AG08396 (cell line): ENCODE measurements around the gene COMMD9.

Experiments
- DNase-seq: peaks from one replicate; pipeline ENCODE4 v3.0.0; 2012; ENCODE audit warnings: low spot score, mixed read lengths

COMMD9 gene

DNA sequence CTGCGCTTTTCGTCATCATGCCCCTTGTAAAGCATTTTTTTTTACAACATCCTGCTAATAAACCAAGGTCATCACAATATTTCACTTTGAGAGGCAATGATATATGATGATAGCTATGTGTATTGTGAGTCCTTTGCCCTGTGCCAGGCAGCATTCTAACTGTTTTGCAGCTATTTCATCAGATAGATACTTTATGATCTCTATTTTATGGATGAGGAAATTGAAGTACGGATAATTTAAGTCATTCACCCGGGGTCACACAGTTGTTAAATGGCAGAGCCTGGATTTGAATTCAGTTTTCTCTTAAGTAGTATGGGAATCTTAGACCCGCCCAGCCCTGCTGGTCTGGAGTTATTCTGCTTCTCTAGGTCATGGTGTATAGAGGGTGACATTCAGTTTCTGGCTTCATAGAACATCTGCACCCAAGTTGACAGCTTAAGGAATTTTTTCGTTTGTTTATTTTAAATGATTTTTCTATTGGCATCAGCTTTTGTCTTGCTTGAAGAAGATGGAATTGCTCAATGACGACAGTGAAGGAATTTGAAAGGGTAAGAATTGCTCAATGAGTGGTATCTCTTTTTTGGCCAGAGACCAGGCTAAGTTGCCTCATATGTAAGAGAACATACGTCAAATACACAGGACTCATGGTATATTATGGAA is 7.8 kb upstream of the COMMD9 start:
- no peak for DNase-seq

DNA sequence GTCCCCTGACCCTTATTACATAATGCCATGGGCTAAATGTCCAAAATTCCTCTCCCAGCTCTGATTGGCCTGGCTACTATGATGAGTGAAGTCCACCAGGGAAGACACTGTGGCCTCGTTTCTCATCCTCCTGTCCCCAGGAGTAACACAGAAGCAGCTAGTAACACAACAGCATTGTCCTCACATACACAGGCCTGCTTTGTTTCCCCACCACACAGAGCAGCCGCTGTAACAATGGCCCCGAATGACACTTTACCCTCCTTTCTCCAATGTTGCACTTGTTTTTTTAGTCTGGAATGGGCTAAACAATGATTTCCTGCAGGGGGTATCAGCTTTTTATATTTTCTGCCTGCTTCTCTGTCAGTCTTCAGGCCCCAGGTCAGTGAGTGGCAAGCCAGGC is 6.7 kb upstream of the COMMD9 start, which contains the start of gene PRR5L:
Gene PRR5L (plus strand): TSS at position 363 of the 400 bp plus-strand sequence. CDS start 104,834 bp downstream, outside the sequence.
- no peak for DNase-seq

DNA sequence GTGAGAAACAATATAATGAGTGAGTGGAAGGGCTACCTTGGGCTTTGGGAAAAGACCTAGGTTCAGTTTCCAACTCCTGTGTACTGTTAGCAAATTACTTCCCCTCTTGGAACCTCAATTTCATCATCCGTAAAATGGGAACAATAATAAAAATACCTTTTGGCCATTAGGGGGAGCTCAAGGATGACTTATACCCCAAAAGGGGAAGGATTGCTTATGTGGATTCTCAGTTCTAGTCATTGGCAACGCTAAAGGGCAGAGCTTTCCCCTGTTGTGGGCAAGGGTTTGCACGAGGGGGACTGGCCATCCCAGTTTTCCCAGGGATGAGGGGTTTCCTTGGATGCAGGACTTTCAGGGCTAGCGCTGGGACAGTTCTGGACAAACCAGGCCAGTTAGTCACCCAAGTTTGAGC is 3.1 kb upstream of the COMMD9 start:
- DNase-seq = peak; percentile 55

DNA sequence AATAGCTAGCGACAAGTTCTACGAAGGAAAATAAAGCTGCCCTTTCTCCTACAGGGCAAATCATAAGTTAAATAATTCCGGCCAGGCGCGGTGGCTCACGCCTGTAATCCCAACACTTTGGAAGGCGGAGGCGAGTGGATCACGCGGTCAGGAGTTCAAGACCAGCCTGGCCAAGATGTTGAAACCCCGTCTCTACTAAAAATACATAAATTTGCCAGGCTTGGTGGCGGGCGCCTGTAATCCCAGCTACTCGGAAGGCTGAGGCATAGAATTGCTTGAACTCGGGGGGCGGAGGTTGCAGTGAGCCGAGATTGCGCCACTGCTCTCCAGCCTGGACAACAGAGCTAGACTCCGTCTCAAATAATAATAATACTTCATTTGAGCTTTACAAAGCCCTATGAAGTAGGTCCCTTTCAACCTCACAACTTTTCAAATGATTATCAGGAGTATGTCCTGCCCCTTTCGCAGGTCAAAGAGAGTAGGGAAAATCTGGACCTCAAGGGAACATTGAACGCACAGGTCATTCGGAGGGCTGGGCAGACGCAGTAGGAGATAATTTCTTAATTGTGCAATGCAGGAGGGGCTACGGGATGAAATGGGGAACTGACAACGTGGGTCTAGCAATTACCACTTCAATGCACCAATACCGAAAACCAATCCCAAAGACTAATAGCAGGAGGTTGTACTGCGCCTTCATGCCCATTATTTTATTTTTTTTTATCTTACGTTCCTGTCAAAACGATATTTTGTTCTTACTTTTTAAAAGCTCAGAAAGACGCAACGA is 590 bp downstream of the COMMD9 start:
- DNase-seq = no peak

- DNase-seq = no peak
Observed at GRCh38 chr11:36282926-36283325, 6.3 kb downstream of the COMMD9 start.

DNA sequence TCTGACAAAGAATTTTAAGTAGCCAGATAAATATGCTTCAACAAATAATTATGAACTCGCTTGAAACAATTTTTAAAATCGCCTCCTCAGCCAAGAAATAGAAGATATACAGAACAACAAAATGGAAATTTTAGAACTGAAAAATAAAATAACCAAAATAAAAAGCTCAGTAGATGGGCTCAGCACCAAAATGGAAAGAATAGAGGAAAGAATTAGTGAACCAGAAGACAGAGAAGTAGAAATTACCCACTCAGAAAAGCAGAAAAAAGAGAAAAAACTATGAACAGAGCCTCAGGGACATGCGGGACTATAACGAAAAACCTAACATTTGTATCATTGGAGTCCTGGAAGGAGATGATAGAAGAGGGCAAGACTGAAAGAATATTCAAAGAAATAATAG is 7.4 kb downstream of the COMMD9 start:
- no peak for DNase-seq

GRCh38 chr11:36280531-36280930 is 8.7 kb downstream of the COMMD9 start:
- DNase-seq = no peak

GRCh38 chr11:36278531-36279282 is 10.5 kb downstream of the COMMD9 start:
- DNase-seq = no peak

- no peak for DNase-seq
Observed at GRCh38 chr11:36274414-36274813, 14.8 kb downstream of the COMMD9 start.

GRCh38 chr11:36273110-36273509 is 16.1 kb downstream of the COMMD9 start:
- no peak for DNase-seq

- no peak for DNase-seq
Observed at GRCh38 chr11:36271794-36272407, 17.3 kb downstream of the COMMD9 start.

- no peak for DNase-seq
Observed at GRCh38 chr11:36270701-36271100, 18.5 kb downstream of the COMMD9 start.

DNA sequence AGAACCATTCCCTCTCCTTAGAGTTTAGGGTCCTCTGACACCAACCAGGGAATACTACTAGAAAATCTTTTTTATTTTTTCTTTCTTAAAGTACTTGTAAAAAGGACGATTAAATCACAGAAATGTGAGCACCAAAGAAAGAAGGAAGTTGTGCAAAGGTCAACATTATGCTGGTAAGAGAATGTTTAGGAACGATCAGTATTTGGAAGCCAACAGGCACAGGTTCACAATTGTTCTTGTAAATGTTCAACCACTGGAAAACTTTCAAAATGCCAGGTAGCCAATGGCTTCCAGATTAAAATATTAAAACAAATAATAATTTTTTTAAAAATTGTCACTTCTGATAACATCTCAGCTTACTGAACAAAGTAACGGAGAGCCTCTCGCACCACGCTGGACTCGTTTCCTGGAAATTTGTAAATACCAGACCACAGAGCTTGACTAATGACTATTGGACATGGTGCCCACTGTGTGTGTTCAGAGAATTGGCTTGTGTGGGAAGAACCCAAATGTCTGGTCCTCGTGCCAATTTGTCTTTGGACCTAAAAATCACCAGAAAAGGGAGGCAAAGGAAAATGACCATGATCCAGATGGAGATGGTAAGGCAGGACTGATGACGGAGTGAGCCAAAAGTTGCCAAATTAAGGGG is 20.8 kb downstream of the COMMD9 start:
- DNase-seq = no peak

DNA sequence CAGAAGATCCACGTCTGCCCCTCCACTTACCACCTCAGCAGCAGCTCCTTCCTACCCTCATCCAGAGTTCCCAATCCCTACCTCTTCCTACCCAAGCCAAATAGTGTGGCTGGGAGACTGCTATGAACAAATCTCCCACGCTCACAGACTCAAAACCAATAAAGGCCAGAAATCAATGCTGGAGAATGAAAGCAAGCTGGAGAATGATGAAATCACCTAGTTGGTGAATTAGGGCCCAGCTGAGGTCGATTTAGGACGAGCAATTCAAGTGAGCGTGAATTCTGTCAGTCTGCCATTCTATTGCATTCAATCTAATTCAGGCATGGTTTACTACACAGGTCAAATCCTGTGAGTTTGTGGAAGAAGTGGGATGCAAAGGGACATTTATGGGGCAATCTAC is 22.5 kb downstream of the COMMD9 start:
- no peak for DNase-seq

- peak; percentile 66 for DNase-seq
Observed at GRCh38 chr11:36265793-36266628, 23.2 kb downstream of the COMMD9 start.

- no peak for DNase-seq
Observed at GRCh38 chr11:36264973-36265344, 24.3 kb downstream of the COMMD9 start.

GRCh38 chr11:36264011-36264972 is 24.9 kb downstream of the COMMD9 start:
- DNase-seq = no peak

DNA sequence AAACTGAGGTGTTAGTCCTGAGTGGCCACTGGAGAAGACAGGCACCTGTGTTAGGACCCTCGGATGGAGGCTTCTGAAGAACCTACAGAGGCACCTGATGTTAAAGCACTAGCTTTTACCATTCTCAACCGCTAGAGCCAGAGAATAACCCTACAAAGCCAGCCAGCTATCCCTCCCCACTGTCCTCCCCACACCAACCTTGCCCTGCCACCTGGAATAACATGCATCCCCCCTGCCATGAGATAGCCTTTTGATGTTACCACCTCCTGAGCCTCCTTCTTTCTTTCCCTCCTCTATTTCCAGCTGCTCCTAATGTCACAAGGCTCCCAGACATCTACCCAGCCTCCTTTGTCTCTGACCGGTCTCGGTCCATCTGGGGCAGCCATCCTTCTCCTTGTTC is 28.1 kb downstream of the COMMD9 start:
- no peak for DNase-seq

DNA sequence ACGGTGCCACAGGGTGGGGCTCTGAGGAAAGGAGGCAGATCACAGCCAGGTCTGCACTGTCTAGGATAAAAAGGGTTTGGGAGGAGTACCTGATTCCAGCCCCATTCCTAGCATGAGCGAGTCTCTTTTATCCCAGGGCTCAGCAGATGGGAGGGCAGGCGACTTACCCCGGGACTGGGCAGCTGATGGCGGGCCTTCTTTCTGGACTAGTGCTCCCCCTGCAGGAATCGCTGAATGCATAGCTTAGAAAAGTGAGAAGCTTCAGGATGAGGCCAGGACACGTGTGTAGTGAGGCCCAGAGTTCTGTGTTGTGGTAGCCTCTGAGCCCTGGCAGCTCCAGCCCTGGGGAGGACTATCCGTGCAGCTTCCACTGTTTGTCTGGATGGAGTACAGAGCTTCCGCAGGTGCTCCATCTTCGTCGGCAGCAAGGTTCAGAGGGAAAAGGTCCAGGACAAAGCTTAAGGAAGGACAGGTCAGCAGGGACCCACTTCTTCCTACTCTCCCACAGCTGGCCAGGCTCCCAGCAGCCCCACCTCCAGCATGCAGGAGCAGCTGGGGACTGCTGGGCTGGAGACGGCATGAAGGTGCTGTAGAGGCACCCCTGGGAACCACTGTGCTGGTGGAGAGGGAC is 30.4 kb downstream of the COMMD9 start:
- peak; percentile 73 for DNase-seq
